Measurements from ENCODE around the gene SH3BP4.
"Not testable (repeated sequence)": the region's sequence is repeated elsewhere in the genome, so short reads cannot be mapped to it uniquely, and the experiment has no call there.

SH3BP4 gene

GRCh38 chr2:235054475-235054874, 102.7 kb downstream of the SH3BP4 start:
- no peak for DNase-seq

DNA sequence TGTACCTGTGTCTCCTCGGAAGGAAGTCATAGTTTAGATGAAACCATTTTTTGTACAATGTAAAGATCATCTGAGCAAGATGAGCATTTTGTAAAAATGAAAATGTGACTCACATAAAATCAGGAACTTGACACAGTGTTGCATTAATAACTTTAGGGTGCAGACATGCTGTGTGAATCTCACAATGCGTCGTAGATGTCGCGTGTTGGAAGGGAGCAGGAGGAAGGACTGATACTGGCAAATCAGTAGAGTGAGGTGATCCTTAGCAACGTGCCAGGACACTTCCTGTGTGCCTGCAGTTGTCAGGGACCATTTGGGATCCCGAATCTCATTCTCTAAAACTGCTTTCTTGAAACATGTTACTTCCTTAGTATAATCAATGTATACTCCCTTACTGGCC, 103.1 kb downstream of the SH3BP4 start:
- DNase-seq, result no peak

DNA sequence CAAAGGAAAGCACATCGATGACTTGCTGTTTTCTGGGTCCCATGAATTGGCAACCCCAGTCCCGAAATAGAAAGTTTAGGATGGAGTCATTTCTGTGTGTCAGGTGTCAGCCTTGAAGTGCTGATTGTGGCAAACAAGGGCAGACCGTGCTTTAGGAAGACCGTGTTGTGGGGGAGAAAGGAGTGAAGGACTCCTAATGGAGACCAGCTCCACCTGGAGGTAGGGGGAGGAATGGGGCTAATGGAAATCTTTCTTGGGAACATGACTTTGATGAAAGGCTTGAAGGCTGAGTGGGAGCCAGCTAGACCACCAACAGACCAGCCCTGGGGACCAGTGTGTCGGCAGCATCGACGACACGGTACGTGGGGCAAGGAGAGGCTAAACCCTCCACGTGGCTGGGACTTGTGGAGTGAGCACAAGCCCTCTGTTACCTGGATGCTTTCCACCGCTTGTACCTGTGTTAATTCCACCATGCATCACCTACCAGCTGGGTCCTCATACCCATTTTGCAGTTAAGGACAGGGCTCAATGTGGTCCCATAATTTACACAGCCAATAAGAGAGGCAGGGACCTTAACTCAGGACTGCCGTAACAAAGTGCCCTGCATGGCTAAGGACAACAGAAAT, 104.2 kb downstream of the SH3BP4 start:
- no peak for DNase-seq

DNA sequence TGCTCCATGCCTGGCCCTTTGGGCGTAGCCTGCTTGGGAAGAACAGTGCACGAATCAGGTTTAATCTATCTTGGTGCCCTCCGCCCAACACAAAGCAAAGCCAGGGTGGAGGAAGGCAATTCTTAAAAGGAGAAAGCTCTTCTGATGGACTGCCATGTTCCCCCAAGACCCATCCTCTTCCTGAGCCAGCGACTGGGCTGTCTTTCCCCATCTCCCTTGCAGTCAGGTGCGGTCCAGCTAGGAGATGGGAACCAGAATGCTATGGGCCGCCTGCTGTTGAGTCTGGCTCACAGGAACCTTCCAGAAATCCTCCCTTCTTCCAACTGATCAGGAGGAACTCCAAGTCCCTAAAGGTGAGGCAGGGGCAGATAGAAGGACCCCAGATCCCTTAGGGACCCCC, 105.0 kb downstream of the SH3BP4 start:
- no peak for DNase-seq

- not testable (repeated sequence) for DNase-seq
These were observed 105.8 kb downstream of the SH3BP4 start for GRCh38 chr2:235057616-235058015.

DNA sequence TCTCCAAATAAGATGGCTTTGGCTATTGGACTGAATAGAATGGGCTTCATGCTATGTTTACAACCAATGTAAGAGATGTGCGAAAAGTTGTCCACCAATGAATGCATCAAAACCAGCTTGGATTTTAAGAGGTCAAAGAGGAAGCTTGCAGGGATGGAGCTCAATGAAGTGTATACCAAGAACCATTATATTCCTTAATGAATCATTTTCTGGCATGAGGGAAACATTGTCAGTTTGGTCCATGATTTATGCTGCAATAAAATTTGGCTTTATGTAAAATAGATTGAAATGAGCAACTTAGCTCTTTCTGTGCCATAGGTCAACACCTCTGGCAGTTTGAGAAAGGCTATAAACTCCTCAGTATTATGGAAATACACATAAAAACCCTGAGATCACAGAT, 107.3 kb downstream of the SH3BP4 start:
- DNase-seq, result no peak

DNA sequence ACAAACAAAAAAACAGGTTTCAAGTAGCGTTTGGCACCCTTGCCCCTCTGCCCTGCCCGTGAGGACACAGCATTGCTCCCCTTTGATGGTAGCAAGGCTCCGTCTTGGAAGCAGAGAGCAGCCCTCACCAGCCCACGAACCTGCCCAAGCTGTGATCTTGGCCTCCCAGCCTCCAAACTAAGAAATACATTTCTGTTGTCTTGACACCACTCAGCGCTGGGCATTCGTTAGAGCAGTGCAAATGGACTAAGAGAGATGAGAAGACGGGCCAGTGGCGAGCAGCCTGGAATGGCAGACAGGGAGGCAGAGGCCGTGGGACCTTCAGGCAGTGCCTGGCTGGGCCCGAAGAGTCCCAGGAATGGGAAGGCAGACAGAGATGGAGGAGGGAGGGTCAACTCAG, 109.8 kb downstream of the SH3BP4 start:
- no peak for DNase-seq

DNA sequence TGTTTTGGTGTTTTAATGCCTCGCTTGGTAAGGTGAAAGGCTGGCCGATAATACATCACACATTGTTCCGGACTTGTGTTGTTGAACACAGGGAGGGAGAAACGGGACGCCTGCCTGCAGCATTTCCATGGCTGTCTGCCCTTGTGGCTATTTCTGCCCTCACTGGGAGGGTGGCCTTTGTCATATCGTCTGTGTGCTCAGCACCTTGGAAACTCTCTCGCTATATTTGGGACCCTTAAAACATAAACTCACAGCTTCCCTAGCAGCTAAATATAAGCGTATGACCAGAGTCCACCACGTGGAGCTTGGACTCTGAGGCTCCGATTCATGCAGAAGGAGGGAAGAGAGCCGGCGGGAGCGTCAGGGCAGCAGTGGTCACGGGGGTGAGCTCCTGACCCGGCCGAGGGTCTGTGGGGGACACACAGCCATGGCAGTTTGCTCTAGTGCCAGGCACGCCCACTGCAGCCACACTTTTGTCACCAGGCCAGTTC, 111.7 kb downstream of the SH3BP4 start:
- no peak for DNase-seq

DNA sequence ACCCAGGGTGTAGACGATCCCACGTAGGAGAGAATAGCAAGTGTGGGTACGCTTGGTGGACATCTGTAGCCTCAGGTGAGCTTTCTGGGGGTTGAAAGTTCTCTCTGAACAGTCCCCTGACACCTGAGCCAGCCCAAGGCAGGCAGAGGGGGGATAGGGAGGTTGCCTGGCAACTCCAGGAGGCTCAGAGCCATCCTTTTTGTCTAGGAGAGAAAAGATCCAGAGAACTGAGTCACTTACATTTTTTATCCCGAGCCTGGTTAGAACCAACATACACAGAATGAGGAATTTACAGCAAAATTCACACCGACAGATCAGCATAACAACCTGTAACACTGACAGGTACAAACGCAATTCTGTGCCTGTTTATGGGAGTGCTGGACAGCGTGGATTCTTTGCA, 113.2 kb downstream of the SH3BP4 start:
- DNase-seq, result peak in 2 of 51 donors; percentile 8 to 15

DNA sequence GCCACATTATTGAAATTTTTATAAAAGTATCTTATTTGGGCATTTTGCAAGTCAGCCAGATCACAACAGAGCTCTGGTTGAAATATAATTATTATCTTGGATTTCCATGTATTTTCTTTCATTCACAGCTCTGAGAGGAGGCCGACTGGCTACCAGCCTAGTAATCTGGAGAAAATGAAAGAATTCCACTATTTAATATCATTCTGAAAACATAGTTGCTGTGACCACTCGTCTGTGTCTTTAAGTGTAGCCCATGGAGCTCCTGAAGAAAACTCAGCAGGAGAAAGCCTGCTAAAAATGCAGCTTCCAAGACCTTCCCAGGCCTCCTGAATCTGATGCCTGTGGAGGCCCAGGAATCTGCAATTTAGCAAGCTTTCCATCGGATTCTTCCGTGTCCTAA, 114.7 kb downstream of the SH3BP4 start:
- DNase-seq, result no peak

DNA sequence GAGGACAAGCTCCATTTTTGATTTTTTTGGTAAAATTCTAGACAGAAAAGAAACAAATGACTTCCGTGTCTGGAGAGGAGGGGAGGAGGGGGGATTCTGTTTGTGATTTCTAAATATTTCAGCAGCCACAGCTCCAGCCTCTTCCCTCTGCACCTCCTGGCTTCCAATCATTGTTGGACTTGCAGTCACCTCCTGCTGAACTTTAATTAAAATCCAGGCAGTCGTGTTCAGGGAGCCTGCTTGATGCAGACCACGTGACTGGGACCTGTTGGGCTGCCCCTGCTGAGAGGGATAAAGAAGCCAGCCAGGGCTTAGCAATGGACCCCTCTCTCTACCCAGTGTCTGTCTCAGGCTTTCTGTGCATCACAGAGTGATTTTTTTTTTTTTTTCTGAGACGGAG, 115.1 kb downstream of the SH3BP4 start:
- DNase-seq, result no peak

DNA sequence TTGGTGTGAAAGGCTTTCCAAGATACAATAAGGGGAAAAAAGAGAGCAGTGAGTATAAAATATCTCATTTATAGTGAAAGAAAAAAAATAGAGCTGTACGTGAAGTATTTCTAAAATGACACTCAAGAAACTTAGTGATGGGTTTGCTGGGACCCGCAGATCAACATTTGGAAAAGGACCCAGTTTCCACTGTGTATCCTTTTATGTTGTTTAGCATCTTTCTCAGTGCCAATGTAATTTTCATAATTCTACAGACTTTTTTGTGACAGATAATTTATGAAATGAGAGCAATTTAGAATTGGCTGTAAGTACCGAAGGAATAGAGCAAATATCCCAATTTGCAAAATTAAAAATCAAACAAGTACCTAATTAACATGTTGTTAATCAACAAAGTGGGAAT, 116.9 kb downstream of the SH3BP4 start:
- no peak for DNase-seq

GRCh38 chr2:235070063-235070706, 118.4 kb downstream of the SH3BP4 start:
- DNase-seq, result no peak

DNA sequence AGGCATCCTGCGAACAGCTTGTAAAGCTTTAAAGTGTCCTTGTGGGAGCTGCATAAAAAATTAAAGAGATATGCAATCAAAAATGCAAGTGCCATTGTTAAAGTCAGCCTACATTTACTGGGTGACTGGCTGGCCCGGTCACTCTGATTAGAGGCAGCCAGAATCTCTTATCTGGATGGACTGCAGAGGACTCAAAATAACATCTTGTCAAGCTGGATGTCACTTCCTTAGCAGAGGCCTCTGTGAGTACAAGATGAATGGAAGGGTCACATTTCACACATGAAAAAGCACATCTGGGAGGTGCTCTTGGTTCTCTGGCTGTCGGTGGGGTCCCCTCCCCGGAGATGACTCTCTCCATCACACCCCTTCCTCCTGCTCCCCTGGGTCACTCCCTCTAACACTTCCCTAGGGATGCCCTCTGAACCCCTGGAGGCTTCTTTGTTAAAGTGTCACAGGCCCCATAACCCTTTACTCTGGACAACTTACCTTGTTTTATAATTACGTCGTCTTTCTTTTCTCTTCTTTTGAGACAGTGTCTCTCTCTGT, 122.1 kb downstream of the SH3BP4 start:
- no peak for DNase-seq

- DNase-seq, result no peak
These were observed 125.2 kb downstream of the SH3BP4 start for GRCh38 chr2:235077046-235077445.

- no peak for DNase-seq
These were observed 126.4 kb downstream of the SH3BP4 start for GRCh38 chr2:235078182-235078581.

DNA sequence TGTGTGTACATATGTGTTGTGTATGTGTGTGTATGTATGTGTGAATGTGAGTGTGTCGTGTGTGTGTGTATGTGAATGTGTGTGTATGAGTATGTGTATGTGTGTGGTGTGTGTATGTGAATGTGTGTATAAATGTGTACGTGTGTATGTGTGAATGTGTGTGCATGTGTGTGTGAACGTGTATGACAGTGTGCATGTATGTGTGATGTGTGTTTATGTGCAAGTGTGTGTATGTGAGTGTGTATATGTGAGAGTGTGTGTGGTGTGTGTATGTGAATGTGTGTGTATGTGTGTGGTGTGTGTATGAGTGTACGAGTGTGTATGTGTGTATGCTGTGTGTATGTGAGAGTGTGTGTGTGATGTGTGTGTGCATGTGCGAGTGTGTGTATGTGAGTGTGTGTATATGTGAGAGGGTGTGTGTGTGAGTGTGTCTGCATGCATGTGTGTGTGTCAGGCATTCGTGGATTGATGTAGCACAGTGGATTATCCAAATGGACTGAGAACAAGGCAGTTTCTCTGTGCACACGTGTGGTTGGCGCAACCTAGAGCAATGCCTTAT, 127.2 kb downstream of the SH3BP4 start:
- no peak for DNase-seq

GRCh38 chr2:235080101-235080500, 128.3 kb downstream of the SH3BP4 start:
- no peak for DNase-seq

GRCh38 chr2:235082578-235083338, 130.9 kb downstream of the SH3BP4 start:
- DNase-seq, result no peak

- DNase-seq, result no peak
These were observed 132.0 kb downstream of the SH3BP4 start for GRCh38 chr2:235083822-235084221.

DNA sequence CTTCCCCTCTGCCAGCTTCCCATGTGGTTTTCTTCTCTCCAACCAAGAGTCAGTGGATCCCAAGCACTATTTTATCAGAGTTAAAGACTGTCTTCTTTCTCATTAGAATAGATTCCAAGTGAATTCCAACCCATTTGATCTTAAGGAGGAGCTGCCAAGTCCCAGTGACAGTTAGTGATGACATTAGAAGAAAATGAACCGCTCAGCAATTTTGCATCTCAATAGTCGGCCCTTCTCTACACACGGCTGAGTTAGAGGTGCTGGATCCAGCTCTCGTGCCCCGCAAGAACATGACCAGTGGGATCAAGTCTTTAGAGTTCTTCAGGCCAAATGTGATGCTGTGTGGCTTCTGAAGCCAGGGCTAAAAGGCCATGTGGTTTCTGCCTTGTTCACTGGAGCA, 132.6 kb downstream of the SH3BP4 start:
- DNase-seq, result no peak

GRCh38 chr2:235085476-235085875, 133.7 kb downstream of the SH3BP4 start:
- no peak for DNase-seq
